ENCODE results near the gene SHH.

SHH gene

DNA sequence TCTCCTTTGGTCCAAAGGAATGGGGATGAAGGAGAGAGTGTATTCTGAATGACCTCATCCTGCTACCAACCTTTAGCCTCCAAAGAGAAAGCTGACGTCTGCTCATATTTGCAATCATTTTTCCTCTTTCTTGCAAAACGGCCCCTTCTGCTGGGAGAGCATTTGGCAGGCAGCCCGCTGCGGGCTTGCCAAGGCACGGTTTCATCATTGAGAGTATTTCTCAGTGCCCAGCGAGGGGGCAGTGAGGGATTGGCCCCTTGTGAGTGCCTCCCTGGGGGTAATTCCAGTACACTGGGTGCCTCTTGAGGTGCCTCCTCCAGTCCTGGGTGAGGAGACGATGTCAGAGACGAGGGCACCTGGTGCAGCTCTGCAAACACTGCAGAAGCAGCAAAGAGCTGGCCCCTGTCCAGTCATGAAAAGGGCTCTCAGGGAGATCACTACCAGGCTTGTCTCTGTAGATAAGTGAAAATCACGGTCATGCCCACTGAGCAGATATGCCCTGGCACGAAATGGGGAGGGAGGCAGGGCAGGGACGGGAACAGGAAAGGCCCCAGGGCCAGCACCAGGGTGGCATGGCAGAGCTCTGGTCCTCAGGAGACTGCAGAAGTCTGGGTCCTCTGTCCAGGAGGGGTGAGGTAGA lies 48.7 kb upstream of the SHH start (continued):
- TF ChIP-seq ZNF692 (tag by site-specific recombination; IDR thresholded peaks at IDR 0.05) (peak; percentile 64), KLF9 (tag by site-specific recombination; IDR thresholded peaks at IDR 0.05; ENCODE audit: low read depth) (no peak), ZNF324 (tag by site-specific recombination; IDR thresholded peaks at IDR 0.05) (no peak), ZNF202 (tag by site-specific recombination; IDR thresholded peaks at IDR 0.05; ENCODE audit: borderline replicate concordance) (no peak), PRDM4 (tag by site-specific recombination; IDR thresholded peaks at IDR 0.05) (no peak), ZNF354C (tag by site-specific recombination; IDR thresholded peaks at IDR 0.05; ENCODE audit: borderline replicate concordance, low read depth) (no peak), ZNF239 (tag by site-specific recombination; IDR thresholded peaks at IDR 0.05) (no peak), ZNF624 (tag by site-specific recombination; IDR thresholded peaks at IDR 0.05) (no peak), ZNF621 (tag by site-specific recombination; IDR thresholded peaks at IDR 0.05) (no peak), ZNF10 (tag by site-specific recombination; IDR thresholded peaks at IDR 0.05) (no peak), ZNF747 (tag by site-specific recombination; IDR thresholded peaks at IDR 0.05) (no peak), ZFP3 (tag by site-specific recombination; IDR thresholded peaks at IDR 0.05; ENCODE audit: low read depth) (no peak), ZNF513 (tag by site-specific recombination; IDR thresholded peaks at IDR 0.05) (no peak), ZNF140 (tag by site-specific recombination; IDR thresholded peaks at IDR 0.05) (no peak), ZNF529 (tag by site-specific recombination; IDR thresholded peaks at IDR 0.05; ENCODE audit: insufficient replicate concordance) (no peak), ZNF146 (tag by site-specific recombination; IDR thresholded peaks at IDR 0.05) (no peak), ZNF426 (tag by site-specific recombination; IDR thresholded peaks at IDR 0.05) (no peak), ZNF335 (tag by site-specific recombination; conservative IDR thresholded peaks at IDR 0.05) (peak; percentile 52), ZNF600 (tag by site-specific recombination; IDR thresholded peaks at IDR 0.05) (0 out of 2 replicates have a peak, but pooled peaks have one; percentile 23), ZNF660 (tag by site-specific recombination; IDR thresholded peaks at IDR 0.05) (peak; percentile 88; the same call in 1 of the 2 replicates), KLF8 (tag by site-specific recombination; IDR thresholded peaks at IDR 0.05) (no peak), ZBTB20 (tag by site-specific recombination; IDR thresholded peaks at IDR 0.05) (no peak), ZSCAN4 (tag by site-specific recombination; IDR thresholded peaks at IDR 0.05) (no peak), ZEB2 (tag by site-specific recombination; IDR thresholded peaks at IDR 0.05) (peak; percentile 67), GLI4 (tag by site-specific recombination; IDR thresholded peaks at IDR 0.05) (no peak), WT1 (tag by site-specific recombination; IDR thresholded peaks at IDR 0.05) (no peak)
- TF ChIP-seq, protein P1, sequence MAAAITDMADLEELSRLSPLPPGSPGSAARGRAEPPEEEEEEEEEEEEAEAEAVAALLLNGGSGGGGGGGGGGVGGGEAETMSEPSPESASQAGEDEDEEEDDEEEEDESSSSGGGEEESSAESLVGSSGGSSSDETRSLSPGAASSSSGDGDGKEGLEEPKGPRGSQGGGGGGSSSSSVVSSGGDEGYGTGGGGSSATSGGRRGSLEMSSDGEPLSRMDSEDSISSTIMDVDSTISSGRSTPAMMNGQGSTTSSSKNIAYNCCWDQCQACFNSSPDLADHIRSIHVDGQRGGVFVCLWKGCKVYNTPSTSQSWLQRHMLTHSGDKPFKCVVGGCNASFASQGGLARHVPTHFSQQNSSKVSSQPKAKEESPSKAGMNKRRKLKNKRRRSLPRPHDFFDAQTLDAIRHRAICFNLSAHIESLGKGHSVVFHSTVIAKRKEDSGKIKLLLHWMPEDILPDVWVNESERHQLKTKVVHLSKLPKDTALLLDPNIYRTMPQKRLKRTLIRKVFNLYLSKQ (tag by site-specific recombination; IDR thresholded peaks at IDR 0.05; ENCODE audit: borderline replicate concordance) = no peak
- TF ChIP-seq, protein P2, sequence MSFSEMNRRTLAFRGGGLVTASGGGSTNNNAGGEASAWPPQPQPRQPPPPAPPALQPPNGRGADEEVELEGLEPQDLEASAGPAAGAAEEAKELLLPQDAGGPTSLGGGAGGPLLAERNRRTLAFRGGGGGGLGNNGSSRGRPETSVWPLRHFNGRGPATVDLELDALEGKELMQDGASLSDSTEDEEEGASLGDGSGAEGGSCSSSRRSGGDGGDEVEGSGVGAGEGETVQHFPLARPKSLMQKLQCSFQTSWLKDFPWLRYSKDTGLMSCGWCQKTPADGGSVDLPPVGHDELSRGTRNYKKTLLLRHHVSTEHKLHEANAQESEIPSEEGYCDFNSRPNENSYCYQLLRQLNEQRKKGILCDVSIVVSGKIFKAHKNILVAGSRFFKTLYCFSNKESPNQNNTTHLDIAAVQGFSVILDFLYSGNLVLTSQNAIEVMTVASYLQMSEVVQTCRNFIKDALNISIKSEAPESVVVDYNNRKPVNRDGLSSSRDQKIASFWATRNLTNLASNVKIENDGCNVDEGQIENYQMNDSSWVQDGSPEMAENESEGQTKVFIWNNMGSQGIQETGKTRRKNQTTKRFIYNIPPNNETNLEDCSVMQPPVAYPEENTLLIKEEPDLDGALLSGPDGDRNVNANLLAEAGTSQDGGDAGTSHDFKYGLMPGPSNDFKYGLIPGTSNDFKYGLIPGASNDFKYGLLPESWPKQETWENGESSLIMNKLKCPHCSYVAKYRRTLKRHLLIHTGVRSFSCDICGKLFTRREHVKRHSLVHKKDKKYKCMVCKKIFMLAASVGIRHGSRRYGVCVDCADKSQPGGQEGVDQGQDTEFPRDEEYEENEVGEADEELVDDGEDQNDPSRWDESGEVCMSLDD (tag by site-specific recombination; IDR thresholded peaks at IDR 0.05) = no peak
- TF ChIP-seq, protein P3, sequence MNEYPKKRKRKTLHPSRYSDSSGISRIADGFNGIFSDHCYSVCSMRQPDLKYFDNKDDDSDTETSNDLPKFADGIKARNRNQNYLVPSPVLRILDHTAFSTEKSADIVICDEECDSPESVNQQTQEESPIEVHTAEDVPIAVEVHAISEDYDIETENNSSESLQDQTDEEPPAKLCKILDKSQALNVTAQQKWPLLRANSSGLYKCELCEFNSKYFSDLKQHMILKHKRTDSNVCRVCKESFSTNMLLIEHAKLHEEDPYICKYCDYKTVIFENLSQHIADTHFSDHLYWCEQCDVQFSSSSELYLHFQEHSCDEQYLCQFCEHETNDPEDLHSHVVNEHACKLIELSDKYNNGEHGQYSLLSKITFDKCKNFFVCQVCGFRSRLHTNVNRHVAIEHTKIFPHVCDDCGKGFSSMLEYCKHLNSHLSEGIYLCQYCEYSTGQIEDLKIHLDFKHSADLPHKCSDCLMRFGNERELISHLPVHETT (tag by site-specific recombination; IDR thresholded peaks at IDR 0.05) = no peak
